HG03039 (cell line): Measurements from ENCODE around the gene ATRX.
"Not testable (repeated sequence)": the region's sequence is repeated elsewhere in the genome, so short reads cannot be mapped to it uniquely, and the experiment has no call there.

Source experiments
- ATAC-seq: cut with Tn5 transposase; IDR thresholded peaks from one replicate; pipeline ENCODE4 v1.9.1; 2021; ENCODE audit warnings: mild to moderate bottlenecking, moderate library complexity; ENCODE audit not compliant: unreplicated experiment

Gene ATRX

DNA sequence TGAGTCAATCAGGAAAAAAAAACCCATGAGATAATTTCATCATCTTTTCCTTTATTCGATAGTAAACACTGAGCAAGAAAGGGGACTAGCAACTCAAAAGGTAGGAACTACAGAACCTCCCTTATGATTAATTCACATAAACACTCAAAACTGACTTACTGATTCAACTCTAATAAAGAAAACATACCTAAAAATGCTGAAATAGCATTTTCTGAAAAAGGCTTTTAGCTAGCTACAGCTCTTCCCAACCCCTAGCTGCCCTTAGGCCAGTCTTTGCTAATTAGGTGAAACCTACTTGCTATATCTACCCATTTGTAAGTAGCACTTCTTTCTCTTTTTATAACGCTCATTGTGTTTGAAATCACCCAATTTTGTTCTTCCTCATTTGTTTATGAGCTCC lies 150.6 kb downstream of the ATRX start:
- ATAC-seq = no peak

DNA sequence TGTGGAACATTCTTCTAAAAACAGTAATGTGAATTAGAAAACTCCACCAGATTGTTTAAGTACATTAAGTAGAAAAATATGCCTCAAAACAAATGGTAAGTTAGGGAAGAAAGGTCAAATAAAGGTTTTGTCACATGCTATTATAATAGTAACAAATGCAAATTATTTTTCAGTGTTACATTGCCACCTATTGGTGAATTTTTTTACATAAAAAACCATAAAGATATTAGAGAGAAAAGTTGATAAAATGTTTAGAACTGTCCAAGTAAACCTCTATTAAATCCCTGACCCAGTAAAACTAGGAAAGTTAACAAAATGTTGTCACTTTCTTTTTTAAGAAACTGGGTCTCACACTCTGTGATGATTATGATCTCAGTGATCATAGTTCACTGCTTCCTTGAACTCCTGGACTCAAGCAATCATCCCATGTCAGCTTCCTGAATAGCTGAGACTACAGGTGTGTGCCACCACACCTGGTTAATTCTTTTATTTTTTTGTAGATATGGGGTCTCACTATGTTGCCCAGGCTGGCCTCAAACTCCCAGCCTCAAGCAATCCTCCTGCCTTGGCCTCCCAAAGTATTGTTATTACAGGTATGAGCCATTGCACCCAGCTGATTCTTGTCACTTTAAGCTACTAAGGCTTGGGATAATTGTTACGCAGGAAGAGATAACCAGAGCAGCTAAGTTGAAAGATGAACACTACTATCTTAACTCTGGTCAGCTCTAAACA lies 157.6 kb downstream of the ATRX start:
- no peak for ATAC-seq

DNA sequence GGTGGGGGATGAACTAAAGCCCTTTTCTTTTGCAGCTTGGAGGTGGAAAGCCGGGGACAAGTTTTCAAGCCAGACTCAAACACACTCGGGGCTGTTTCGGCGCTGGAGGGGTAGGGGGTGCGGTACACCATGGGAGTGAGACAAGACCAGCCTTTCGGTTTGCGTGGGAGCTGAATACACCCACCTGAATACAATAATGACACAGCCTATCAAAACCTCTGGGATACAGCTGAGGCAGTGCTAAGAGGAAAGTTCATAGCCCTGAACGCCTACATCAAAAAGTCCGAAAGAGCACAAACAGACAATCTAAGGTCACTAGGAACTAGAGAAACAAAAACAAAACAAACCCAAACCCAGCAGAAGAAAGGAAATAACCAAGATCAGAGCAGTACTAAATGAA lies 163.3 kb downstream of the ATRX start:
- no peak for ATAC-seq

DNA sequence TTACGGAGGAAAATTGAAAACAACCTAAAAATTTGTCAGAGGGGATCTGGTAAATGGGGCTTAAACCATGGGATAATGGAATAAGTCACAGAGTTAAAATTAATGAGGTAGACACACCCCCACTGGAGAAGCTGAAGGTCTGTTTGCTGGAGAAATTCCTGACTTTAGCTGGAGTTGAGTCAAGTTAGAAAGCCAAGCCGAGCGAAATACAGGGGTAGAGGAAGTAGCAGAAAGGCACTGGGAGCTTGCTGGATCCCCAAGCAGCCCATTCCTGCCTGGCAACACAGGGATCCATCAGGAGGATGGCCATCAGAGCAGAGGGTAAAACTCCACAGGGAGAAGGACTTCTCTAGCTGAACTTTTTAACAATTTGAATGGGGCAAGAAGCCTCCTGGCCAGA lies 163.8 kb downstream of the ATRX start:
- no peak for ATAC-seq

DNA sequence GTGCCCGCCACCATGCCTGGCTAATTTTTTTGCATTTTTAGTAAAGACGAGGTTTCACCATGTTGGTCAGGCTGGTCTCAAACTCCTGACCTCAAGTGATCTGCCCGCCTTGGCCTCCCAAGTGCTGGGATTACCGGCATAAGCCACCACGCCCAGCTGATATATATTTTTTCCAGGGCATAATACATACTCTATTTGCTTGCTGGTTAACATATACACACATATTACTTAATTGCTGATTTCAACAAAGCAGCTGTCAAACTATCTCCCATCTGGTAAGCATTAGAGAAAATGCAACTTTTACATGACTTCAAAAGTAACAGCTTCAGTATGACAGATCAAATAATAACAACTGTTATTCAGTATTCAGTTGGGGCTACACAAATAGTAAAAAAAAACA lies 164.6 kb downstream of the ATRX start:
- not testable (repeated sequence) for ATAC-seq

DNA sequence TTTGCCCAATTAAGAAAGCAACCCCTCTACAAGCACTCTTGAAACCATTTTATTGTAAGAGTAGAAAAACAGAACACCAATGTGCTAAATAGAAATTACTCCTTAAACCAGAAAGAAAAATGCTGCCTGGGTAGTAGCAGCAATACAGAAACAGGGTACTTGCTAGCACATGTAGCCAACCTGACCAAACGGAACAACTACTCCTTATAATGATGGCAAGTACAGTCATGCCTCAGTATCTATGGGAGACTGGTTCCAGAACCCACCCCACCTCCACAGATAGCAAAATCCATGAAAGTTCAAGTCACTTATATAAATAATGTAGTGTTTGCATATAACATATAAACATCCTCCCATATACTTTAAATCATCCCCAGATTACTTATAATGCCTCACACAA lies 168.8 kb downstream of the ATRX start:
- no peak for ATAC-seq

DNA sequence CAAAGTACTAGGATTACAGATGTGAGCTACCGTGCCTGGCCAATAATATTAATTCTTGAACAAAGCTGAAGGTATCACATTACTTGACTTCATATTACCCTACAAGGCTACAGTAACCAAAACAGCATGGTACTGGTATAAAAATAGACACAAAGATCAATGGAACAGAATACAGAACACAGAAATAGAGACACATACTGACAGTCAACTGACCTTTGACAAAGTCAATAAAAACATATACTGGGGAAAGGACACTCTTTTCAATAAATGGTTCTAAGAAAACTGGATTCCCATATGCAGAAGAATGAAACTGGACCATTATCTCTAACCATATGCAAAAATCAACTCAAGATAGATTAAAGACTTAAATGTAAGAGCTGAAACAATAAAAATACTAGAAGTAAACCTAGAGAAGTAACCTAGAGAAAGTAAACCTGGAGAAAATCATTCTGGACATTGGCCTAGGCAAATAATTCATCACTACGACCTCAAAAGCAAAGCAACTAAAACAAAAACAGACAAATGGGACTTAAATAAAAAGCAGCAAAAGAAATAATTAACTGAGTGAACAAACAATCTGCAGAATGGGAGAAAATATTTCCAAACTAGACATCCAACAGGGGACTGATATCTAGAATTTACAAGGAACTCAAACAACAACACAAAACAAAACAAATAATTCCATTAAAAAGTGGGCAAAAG lies 182.2 kb downstream of the ATRX start:
- ATAC-seq = no peak

DNA sequence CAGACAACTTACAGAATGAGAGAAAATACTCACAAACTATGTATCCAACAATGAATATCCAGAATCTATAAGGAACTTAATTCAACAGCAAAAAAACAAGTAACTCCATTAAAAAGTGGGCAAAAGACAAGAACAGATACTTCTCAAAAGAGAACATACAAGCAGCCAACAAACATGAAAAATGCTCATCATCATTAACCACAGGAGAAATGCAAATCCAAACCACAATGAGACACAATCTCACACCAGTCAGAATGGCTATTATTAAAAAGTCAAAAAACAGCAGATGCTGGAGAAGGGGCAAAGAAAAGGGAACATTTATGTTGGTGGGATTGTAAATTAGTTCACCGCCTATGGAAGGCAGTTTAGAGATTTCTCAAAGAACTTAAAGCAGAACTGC lies 188.5 kb downstream of the ATRX start:
- ATAC-seq = no peak

DNA sequence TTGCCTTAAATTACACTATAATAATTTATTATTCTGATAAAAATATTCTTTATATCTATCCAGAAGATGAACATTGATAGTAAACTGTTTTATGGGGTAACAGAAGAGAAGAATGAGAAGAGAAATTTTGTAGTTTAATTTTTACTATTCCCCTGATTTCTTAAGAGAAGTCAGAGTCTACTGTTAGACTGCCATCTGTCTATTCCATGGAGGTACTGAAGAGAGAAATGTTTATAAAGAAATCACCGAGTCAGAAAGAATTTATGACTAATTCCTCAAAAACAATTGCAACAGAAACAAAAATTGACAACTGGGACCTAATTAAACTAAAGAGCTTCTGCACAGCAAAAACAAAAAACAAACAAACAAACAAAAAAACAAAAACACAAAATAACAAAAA lies 188.9 kb downstream of the ATRX start:
- no peak for ATAC-seq

DNA sequence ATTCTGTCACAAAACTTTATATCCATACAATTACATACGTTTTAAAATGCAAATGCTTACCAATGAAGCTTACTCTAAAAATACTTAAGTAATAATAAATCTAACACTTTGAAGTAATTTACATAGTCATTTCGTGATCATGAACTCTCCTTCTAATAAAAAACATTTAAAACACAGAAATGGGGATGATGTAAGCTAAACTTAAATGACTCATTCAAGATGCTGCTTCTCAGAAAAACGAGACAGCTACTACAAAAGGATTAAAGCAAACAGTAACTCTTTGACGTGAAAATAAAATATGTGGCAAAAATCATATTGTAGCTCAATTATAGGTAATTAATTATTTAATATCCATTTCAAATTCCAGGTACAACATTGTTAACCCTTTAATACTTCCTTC lies 190.2 kb downstream of the ATRX start:
- ATAC-seq = no peak

DNA sequence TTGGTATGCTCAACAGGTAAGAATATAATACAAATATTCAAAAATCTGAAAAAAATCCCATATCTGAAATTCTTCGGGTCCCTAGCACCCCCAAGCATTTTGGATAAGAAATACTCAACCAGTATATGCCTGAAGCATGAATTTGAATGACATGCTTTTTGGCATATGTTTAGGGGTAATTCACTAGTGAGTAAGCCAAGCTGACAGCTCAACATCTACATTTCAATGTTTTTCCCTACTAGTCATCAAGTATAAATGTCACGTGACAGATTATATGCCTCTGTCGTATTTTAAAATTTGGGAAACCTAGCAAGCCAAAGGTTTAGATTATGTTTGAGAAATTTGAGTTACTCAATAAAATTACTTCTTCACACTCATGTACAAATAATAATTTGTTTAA lies 213.7 kb downstream of the ATRX start:
- no peak for ATAC-seq

DNA sequence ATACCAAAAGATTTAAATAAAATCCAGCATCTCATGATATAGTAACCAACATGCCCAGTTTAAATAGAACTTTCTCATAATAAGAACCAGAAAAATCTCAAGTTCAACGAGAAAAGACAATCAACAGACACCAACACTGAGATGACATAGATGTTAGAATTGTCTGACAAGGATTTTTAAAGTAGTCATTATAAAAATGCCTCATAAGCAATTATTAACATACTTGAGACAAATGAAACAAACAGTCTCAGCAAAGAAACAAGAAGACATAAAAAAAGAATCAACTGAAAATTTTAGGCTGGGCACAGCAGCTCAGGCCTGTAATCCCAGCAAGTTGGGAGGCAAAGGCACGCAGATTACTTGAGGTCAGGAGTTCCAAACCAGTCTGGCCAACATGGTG lies 220.7 kb downstream of the ATRX start:
- no peak for ATAC-seq

DNA sequence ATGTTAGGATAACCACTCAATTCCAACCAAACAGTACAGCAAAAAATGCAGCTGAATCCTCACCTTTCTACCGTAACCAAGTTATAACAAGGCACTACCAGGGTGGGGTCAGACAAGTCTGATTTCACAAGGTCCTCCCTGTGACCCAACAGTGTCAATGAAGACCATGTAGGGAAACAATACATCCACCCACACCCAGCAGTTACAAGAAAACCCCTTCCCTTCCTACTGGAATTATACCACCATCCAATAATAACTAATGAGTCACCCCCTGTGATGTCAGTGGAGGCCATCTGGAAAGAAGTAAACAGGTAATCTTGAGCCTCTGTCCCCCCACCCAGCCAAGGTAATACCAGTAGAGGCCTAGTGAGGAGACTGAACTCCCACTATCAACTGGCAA lies 221.2 kb downstream of the ATRX start:
- no peak for ATAC-seq

DNA sequence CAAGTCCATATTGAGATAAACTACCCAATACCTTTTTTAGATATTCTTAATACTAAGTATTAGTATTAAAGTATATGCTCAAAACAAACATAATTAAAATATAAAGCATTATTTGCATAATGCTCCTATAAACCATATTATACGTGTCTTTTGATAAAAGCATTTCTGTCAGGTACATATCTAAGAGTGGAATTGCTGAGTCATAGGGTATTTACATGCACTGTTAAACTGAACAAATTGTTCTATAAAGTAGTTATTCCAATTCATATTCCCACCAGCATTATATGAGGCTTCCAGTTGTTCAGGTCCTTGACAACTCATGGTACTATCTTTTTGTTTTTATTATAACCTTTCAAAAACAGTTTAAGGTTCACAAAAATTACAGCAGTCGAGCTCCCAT lies 224.6 kb downstream of the ATRX start:
- no peak for ATAC-seq

DNA sequence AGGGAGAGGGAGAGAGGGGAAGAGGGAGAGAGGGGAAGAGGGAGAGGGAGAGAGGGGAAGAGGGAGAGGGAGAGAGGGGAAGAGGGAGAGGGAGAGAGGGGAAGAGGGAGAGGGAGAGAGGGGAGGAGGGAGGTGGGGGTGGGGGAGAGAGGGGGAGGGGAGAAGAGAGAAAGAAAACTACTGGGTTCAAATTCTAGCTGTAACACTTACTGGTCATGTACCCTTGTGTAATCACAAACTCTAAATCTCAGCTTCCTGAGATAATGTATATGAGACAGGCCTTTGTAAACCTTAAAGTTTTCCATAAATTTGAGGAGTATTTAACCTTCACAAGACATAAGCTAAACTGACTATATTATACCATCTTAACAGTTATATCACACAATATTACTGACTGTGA lies 229.7 kb downstream of the ATRX start:
- ATAC-seq = no peak

DNA sequence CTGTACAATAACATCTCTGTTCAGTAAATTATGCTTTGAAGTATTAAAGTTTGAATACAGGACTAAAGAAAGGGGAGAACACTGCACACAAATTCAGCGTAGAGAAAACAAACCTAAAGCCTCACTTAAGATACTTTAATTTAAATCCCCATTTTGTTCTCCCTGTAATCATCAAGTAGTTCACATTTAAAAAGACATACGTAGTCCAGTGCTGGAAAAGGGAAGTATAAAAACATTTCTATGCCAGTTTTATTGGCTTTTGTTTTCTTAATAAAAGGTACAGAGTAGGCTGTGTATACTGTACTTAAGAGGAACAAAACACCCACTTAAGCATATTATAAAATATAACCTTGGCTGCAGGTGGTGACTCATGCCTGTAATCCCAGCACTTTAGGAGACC lies 237.3 kb downstream of the ATRX start:
- no peak for ATAC-seq

DNA sequence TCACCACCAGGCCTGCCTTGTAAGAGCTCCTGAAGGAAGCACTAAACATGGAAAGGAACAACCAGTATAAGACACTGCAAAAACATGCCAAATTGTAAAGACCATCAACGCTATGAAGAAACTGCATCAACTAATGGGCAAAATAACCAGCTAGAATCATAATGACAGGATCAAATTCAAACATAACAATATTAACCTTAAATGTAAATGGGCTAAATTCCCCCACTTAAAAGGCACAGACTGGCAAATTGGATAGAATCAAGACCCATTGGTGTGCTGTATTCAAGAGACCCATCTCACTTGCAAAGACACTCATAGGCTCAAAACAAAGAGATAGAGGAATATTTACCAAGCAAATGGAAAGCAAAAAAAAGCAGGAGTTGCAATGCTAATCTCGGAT lies 246.2 kb downstream of the ATRX start:
- ATAC-seq = not testable (repeated sequence)

DNA sequence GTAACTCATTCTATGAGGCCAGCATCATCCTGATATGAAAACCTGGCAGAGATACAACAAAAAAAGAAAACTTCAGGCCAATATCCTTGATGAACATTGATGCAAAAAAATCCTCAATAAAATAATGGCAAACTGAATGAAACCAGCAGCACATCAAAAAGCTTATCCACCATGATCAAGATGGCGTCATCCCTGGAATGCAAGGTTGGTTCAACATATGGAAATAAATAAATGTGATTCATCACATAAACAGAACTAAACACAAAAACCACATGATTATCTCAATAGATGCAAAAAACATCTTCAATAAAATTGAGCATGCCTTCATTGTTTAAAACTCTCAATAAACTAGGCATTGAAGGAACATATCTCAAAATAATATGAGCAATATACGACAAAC lies 254.8 kb downstream of the ATRX start:
- ATAC-seq = not testable (repeated sequence)

DNA sequence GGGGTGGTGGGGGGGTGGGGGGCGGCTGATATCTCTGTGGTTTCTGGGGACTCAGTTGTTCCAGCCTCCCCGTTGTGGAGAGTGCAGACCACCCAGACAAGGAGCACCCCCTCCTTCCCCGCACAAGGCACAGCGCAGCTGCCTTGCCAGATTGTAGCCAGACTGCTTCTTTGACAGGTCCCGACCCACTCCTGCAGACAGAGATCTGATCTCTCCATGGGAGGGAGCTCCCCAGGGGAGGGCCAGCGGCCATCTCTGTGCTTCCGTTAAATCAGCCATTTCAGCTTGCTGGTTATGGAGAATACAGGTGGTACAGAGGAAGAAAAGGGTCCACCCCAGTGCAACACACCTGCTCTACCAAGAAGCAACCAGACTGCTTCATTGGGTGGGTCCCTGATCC lies 258.0 kb downstream of the ATRX start:
- ATAC-seq = no peak

DNA sequence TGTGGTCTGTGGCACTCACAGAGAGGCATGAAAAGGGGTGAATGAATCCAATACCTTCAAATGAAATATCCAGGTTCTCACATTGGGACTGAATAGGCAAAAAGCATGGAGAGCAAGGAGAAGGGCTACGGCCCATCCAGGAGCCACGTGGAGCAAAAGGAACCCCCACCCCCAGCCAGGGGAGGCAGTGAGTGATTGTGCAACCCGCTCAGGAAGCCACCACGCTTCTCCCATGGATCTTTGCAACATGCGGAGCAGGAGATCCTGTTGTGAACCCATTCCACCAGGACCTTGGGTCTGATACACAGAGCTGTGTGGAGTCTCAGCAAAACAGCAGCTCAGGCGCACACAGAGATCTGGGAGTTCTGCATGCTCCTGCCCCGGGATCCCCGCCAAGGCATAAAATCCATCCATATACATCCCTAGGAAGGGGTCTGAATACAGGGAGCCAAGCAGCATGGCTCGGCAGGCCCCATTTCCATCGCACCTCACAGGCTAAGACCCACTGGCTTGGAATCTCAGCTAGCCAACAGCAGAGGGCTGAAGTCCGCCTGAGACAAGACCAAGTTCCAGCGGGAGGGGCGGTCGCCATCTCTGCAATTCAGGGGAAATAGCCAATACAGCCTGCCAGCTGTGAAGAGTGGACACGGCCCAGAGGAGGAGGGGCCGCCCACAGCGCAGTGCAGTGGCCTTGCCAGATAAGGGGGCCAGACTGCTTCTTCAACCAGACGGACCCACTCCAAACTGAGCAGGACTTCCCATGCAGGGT lies 258.6 kb downstream of the ATRX start:
- ATAC-seq = no peak

DNA sequence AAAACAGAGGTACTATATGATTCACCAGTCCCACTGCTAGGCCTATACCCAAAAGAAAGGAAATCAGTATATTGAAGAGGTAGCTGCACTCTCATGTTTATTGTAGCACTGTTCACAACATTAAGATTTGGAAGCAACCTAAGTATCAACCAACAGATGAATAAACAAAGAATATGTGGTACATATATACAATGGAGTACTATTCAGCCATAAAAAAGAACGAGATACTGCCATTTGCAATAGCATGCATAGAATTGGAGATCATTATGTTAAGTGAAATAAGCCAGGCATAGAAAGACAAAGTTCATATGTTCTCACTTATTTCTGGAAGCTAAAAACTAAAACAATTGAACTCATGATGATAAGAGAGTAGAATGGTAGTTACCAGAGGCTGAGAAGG lies 266.3 kb downstream of the ATRX start:
- ATAC-seq = no peak

DNA sequence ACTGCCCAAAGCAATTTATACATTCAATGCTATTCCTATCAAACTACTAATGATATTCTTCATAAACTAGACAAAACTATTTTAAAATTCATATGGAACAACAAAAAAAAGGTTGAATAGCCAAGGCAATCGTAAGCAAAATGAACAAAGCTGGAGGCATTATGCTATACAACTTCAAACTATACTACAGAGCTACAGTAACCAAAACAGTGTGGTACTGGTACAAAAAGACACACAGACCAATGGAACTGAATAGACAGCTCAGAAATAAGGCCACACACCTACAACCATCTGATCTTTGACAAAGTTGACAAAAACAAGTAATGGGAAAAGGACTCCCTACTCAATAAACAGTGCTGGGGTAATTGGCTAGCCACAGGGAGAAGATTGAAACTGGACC lies 271.8 kb downstream of the ATRX start:
- no peak for ATAC-seq
